PFSK-1 (cell line): ENCODE data around the gene CCR7.

Experiments
- POLR2AphosphoS5 ChIP-seq: IDR thresholded peaks from 2 replicates; pipeline ENCODE4 v1.6.1; 2012; ENCODE audit warnings: low read depth, mild to moderate bottlenecking, control low read depth, low read length, moderate library complexity
- REST ChIP-seq, 2 experiments: IDR thresholded peaks; 2 replicates each; pipeline versions ENCODE4 v1.6.1 to v1.8.0; 2011 to 2012; ENCODE audit warnings: low read depth in 2 of 2, low read length in 2 of 2, control low read depth in 1 of 2, inconsistent platforms in 1 of 2, mild to moderate bottlenecking in 1 of 2, moderate library complexity in 1 of 2; ENCODE audit not compliant: insufficient read depth in 1 of 2
- SIN3A ChIP-seq: IDR thresholded peaks from 2 replicates; pipeline ENCODE4 v1.6.1; 2012; ENCODE audit warnings: mild to moderate bottlenecking, low read length, moderate library complexity, borderline replicate concordance; ENCODE audit not compliant: insufficient read depth
- TAF1 ChIP-seq: IDR thresholded peaks from 2 replicates; pipeline ENCODE4 v1.6.1; 2012; ENCODE audit warnings: low read length, control low read depth, borderline replicate concordance; ENCODE audit not compliant: insufficient read depth

GRCh38 chr17:40564195-40564882 is 933 bp downstream of the CCR7 start:
- no peak for TF ChIP-seq POLR2AphosphoS5
- no peak for TF ChIP-seq TAF1
- TF ChIP-seq REST (IDR thresholded peaks at IDR 0.05; ENCODE audit: insufficient read depth in 1 of 2, low read depth in 2 of 2, low read length in 2 of 2), result no peak
- TF ChIP-seq SIN3A, result no peak
